ENCODE data around the gene GREB1L.

GREB1L gene

DNA sequence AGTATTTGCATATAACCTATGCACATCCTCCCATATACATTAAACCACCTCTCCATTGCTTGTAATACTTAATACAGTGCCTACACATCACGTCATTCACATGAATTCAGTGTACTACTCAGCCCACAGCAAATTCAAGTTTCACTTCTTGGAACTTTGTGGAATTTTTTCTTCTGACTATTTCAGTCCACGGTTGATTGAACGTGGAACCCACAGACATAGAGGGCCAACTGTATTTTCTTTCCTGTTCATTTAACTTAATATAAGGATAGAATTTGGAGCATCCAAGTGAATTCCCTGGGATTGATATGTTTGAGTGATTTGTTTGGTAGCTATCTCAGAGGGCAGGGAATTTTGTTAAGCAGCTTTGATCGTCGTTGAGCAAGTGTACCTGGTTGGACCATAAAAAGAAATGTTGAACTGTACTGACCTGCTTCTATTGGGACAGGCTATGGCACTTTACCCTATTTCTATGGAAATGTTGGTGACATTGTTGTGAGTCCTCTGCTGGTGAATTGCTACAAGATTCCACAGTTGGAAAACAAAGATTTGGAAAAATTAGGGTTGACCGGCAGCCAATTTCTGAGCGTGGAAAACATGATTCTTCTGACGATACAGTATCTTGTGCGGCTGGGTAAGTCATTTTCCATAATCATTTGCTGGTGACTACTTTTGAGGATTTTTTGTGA, 201.9 kb downstream of the GREB1L start:
- no peak overlapping the region for H3K4me3 ChIP-seq (ENCODE audit: low read depth, low read length)
- no peak overlapping the region for H2AFZ ChIP-seq (ENCODE audit: low read length, unreplicated experiment)

GRCh38 chr18:21444465-21445212, 202.6 kb downstream of the GREB1L start:
- Histone ChIP-seq H3K27me3 (ENCODE audit: insufficient read depth, low read length) (no peaks in the 10 kb centered on the region), H2AFZ (ENCODE audit: low read length, unreplicated experiment) (no peak overlapping the region), H3K36me3 (ENCODE audit: insufficient read depth, low read length) (no peaks in the 10 kb centered on the region), H3K4me1 (ENCODE audit: control insufficient read depth, insufficient read depth, low read length, unreplicated experiment) (peaks cover 23% of the 10 kb centered on the region), H3K4me3 (ENCODE audit: low read depth, low read length) (no peak overlapping the region), H3K27ac (ENCODE audit: low read depth, low read length) (no peak overlapping the region), H3K79me2 (ENCODE audit: control insufficient read depth, insufficient read depth, low read length, unreplicated experiment) (no peaks in the 10 kb centered on the region)

More for the DNA sequence above, 201.9 kb downstream of the GREB1L start:
- Histone ChIP-seq H3K27me3 (ENCODE audit: insufficient read depth, low read length) (no peaks in the 10 kb centered on the region), H3K27ac (ENCODE audit: low read depth, low read length) (no peak overlapping the region), H3K79me2 (ENCODE audit: control insufficient read depth, insufficient read depth, low read length, unreplicated experiment) (no peaks in the 10 kb centered on the region), H3K36me3 (ENCODE audit: insufficient read depth, low read length) (no peaks in the 10 kb centered on the region), H3K4me1 (ENCODE audit: control insufficient read depth, insufficient read depth, low read length, unreplicated experiment) (peaks cover 28% of the 10 kb centered on the region)

- Histone ChIP-seq H3K27me3 (ENCODE audit: insufficient read depth, low read length) (no peaks in the 10 kb centered on the region), H3K79me2 (ENCODE audit: control insufficient read depth, insufficient read depth, low read length, unreplicated experiment) (no peaks in the 10 kb centered on the region), H3K4me3 (ENCODE audit: low read depth, low read length) (no peak overlapping the region), H3K36me3 (ENCODE audit: insufficient read depth, low read length) (no peaks in the 10 kb centered on the region), H3K4me1 (ENCODE audit: control insufficient read depth, insufficient read depth, low read length, unreplicated experiment) (peaks cover 13% of the 10 kb centered on the region), H3K27ac (ENCODE audit: low read depth, low read length) (no peak overlapping the region), H2AFZ (ENCODE audit: low read length, unreplicated experiment) (no peak overlapping the region)
Measured at GRCh38 chr18:21448299-21448698, 206.3 kb downstream of the GREB1L start.

GRCh38 chr18:21449367-21450290, 207.6 kb downstream of the GREB1L start:
- Histone ChIP-seq H3K4me1 (ENCODE audit: control insufficient read depth, insufficient read depth, low read length, unreplicated experiment) (peaks cover 16% of the 10 kb centered on the region), H3K4me3 (ENCODE audit: low read depth, low read length) (no peak overlapping the region), H3K27ac (ENCODE audit: low read depth, low read length) (no peak overlapping the region), H3K27me3 (ENCODE audit: insufficient read depth, low read length) (no peaks in the 10 kb centered on the region), H3K79me2 (ENCODE audit: control insufficient read depth, insufficient read depth, low read length, unreplicated experiment) (no peaks in the 10 kb centered on the region), H3K36me3 (ENCODE audit: insufficient read depth, low read length) (no peaks in the 10 kb centered on the region), H2AFZ (ENCODE audit: low read length, unreplicated experiment) (no peak overlapping the region)

GRCh38 chr18:21450503-21450902, 208.5 kb downstream of the GREB1L start:
- H3K36me3 ChIP-seq (ENCODE audit: insufficient read depth, low read length) = no peaks in the 10 kb centered on the region
- no peak overlapping the region for H3K4me3 ChIP-seq (ENCODE audit: low read depth, low read length)
- H3K27me3 ChIP-seq (ENCODE audit: insufficient read depth, low read length) = no peaks in the 10 kb centered on the region

GRCh38 chr18:21450913-21451312, 208.9 kb downstream of the GREB1L start:
- Histone ChIP-seq H2AFZ (ENCODE audit: low read length, unreplicated experiment) (no peak overlapping the region), H3K27me3 (ENCODE audit: insufficient read depth, low read length) (no peaks in the 10 kb centered on the region), H3K27ac (ENCODE audit: low read depth, low read length) (no peak overlapping the region), H3K79me2 (ENCODE audit: control insufficient read depth, insufficient read depth, low read length, unreplicated experiment) (no peaks in the 10 kb centered on the region), H3K4me3 (ENCODE audit: low read depth, low read length) (no peak overlapping the region), H3K36me3 (ENCODE audit: insufficient read depth, low read length) (no peaks in the 10 kb centered on the region), H3K4me1 (ENCODE audit: control insufficient read depth, insufficient read depth, low read length, unreplicated experiment) (peaks cover 16% of the 10 kb centered on the region)

More at GRCh38 chr18:21450503-21450902, 208.5 kb downstream of the GREB1L start:
- peaks cover 16% of the 10 kb centered on the region for H3K4me1 ChIP-seq (ENCODE audit: control insufficient read depth, insufficient read depth, low read length, unreplicated experiment)
- H3K79me2 ChIP-seq (ENCODE audit: control insufficient read depth, insufficient read depth, low read length, unreplicated experiment) = no peaks in the 10 kb centered on the region
- H2AFZ ChIP-seq (ENCODE audit: low read length, unreplicated experiment) = no peak overlapping the region
- no peak overlapping the region for H3K27ac ChIP-seq (ENCODE audit: low read depth, low read length)

GRCh38 chr18:21451851-21452250, 209.8 kb downstream of the GREB1L start:
- Histone ChIP-seq H3K4me3 (ENCODE audit: low read depth, low read length) (no peak overlapping the region), H3K27me3 (ENCODE audit: insufficient read depth, low read length) (no peaks in the 10 kb centered on the region), H3K4me1 (ENCODE audit: control insufficient read depth, insufficient read depth, low read length, unreplicated experiment) (peaks cover 21% of the 10 kb centered on the region), H2AFZ (ENCODE audit: low read length, unreplicated experiment) (no peak overlapping the region), H3K36me3 (ENCODE audit: insufficient read depth, low read length) (no peaks in the 10 kb centered on the region), H3K79me2 (ENCODE audit: control insufficient read depth, insufficient read depth, low read length, unreplicated experiment) (no peaks in the 10 kb centered on the region), H3K27ac (ENCODE audit: low read depth, low read length) (no peak overlapping the region)

GRCh38 chr18:21452276-21452780, 210.3 kb downstream of the GREB1L start:
- peaks cover 26% of the 10 kb centered on the region for H3K4me1 ChIP-seq (ENCODE audit: control insufficient read depth, insufficient read depth, low read length, unreplicated experiment)
- no peak overlapping the region for H3K4me3 ChIP-seq (ENCODE audit: low read depth, low read length)
- H2AFZ ChIP-seq (ENCODE audit: low read length, unreplicated experiment) = no peak overlapping the region
- no peaks in the 10 kb centered on the region for H3K79me2 ChIP-seq (ENCODE audit: control insufficient read depth, insufficient read depth, low read length, unreplicated experiment)
- H3K27ac ChIP-seq (ENCODE audit: low read depth, low read length) = no peak overlapping the region
- H3K36me3 ChIP-seq (ENCODE audit: insufficient read depth, low read length) = no peaks in the 10 kb centered on the region
- no peaks in the 10 kb centered on the region for H3K27me3 ChIP-seq (ENCODE audit: insufficient read depth, low read length)

DNA sequence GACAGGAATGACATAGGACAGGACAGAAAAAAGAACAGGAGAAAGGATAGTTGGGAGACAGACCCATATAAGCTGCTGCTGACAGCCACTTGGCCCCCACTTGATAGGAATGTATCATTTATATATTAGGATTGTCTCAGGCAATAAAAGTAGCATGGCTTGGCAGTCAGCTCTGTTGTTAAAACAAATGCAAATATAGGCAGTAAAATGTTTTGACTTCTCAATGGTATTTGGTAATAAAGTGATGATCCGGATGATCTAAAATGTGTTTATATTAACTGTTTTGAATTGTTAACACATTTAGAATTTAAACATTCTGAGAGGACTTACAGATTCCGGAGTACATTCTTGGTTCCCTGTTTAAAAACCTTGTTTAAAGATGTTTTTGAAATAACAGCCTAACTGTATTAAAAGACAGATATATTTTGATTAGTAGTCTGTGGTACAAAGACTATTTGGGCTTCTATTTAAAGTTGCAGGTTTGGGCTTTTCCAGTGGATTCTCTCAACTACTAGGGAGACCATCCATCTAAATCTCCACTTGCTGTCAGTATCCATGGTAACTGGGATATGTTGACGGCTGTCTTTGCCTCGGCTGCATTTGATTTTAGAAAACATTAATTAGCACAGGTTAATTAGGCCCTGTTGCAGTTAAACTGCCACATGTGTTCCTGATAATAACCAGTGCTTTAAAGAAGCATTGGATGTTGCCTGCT, 210.9 kb downstream of the GREB1L start:
- peaks cover 29% of the 10 kb centered on the region for H3K4me1 ChIP-seq (ENCODE audit: control insufficient read depth, insufficient read depth, low read length, unreplicated experiment)
- H3K27me3 ChIP-seq (ENCODE audit: insufficient read depth, low read length) = no peaks in the 10 kb centered on the region
- H3K79me2 ChIP-seq (ENCODE audit: control insufficient read depth, insufficient read depth, low read length, unreplicated experiment) = no peaks in the 10 kb centered on the region
- H3K36me3 ChIP-seq (ENCODE audit: insufficient read depth, low read length) = no peaks in the 10 kb centered on the region
- H3K4me3 ChIP-seq (ENCODE audit: low read depth, low read length) = no peak overlapping the region
- no peak overlapping the region for H3K27ac ChIP-seq (ENCODE audit: low read depth, low read length)
- no peak overlapping the region for H2AFZ ChIP-seq (ENCODE audit: low read length, unreplicated experiment)

DNA sequence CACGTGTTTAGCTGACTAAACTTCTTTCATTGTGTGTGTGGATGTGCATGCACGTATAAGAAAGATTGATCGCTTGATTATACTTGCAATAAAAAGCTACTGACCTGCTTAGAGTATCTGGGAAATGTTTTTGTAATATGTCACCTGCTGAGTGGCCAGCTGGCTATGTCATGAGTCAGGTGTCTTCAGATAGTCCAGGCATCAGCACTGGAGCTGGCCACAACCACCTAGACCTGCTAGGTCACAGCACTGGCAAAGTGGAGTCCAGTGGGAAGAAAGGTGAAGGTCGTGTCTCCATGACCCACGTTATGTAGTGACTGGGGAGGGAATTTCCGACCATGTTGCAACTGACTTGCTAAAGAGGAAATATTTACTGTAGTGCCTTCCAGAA, 211.5 kb downstream of the GREB1L start:
- Histone ChIP-seq H3K4me1 (ENCODE audit: control insufficient read depth, insufficient read depth, low read length, unreplicated experiment) (peaks cover 23% of the 10 kb centered on the region), H3K36me3 (ENCODE audit: insufficient read depth, low read length) (no peaks in the 10 kb centered on the region), H3K27me3 (ENCODE audit: insufficient read depth, low read length) (no peaks in the 10 kb centered on the region), H3K27ac (ENCODE audit: low read depth, low read length) (no peak overlapping the region), H3K4me3 (ENCODE audit: low read depth, low read length) (no peak overlapping the region), H2AFZ (ENCODE audit: low read length, unreplicated experiment) (no peak overlapping the region), H3K79me2 (ENCODE audit: control insufficient read depth, insufficient read depth, low read length, unreplicated experiment) (no peaks in the 10 kb centered on the region)

All from ACC112 (cell line).